Body of pancreas (tissue), 4 donors: ENCODE results near the gene AUTS2.

Experiments used
- CTCF ChIP-seq, 7 experiments: fragments of 450-650 bp in 4 of 7; fragments of 200-600 bp in 3 of 7; sonication (generic) in 3 of 7; IDR thresholded peaks; one replicate each; pipeline ENCODE4 v1.5.1; 2016 to 2019; ENCODE audit warnings: antibody characterized with exemption in 7 of 7
- POLR2A ChIP-seq, 3 donors: fragments of 450-650 bp; IDR thresholded peaks; one replicate each; pipeline ENCODE4 v1.6.1; 2016; ENCODE audit warnings: antibody characterized with exemption in 3 of 3, mild to moderate bottlenecking in 2 of 3

GRCh38 chr7:70726951-70727378 is 1128.7 kb downstream of the AUTS2 start:
- TF ChIP-seq POLR2A (IDR thresholded peaks at IDR 0.05) = no peak
- no peak for TF ChIP-seq CTCF (IDR thresholded peaks at IDR 0.05)
